ENCODE data around the gene RAB20.

The RAB20 gene

DNA sequence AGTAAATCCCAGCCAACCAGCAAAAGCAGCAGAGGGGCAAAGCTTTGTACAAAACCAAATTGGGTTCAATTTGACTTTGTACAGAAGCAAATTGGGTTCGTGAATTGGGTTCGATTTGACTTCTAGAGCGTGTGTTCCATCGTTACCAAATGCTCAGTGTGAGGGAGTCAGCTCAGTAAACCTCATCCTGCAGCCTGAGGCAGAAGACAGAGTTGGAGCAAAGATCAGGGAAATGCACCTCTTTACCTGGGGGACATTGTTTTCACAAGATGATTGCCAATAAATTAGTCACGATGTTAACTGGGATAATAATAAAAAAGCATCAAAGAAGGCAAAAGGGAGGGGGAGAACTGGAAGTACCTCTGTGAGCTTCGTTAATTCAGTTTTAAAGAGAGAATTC lies 1.5 kb downstream of the RAB20 start:
- TF ChIP-seq FOXA1 (IDR thresholded peaks at IDR 0.05) (no peak), SUZ12 (IDR thresholded peaks at IDR 0.05) (no peak), FOXK2 (IDR thresholded peaks at IDR 0.05) (no peak), SP1 (IDR thresholded peaks at IDR 0.05) (no peak), ELF4 (IDR thresholded peaks at IDR 0.05) (no peak), LEF1 (IDR thresholded peaks at IDR 0.05; ENCODE audit: borderline replicate concordance) (no peak), FOXM1 (IDR thresholded peaks at IDR 0.05; ENCODE audit: borderline replicate concordance) (no peak), BHLHE40 (IDR thresholded peaks at IDR 0.05; ENCODE audit: borderline replicate concordance) (no peak), ZNF384 (IDR thresholded peaks at IDR 0.05) (no peak), CTBP1 (IDR thresholded peaks at IDR 0.05; ENCODE audit: borderline replicate concordance) (no peak), TARDBP (IDR thresholded peaks at IDR 0.05) (no peak), ARNT (IDR thresholded peaks at IDR 0.05) (no peak), L3MBTL2 (conservative IDR thresholded peaks at IDR 0.05) (no peak), HDGF (IDR thresholded peaks at IDR 0.05; ENCODE audit: borderline replicate concordance) (no peak), NFRKB (IDR thresholded peaks at IDR 0.05) (no peak)
- TF ChIP-seq, protein P1, sequence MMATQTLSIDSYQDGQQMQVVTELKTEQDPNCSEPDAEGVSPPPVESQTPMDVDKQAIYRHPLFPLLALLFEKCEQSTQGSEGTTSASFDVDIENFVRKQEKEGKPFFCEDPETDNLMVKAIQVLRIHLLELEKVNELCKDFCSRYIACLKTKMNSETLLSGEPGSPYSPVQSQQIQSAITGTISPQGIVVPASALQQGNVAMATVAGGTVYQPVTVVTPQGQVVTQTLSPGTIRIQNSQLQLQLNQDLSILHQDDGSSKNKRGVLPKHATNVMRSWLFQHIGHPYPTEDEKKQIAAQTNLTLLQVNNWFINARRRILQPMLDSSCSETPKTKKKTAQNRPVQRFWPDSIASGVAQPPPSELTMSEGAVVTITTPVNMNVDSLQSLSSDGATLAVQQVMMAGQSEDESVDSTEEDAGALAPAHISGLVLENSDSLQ (IDR thresholded peaks at IDR 0.05): no peak
- POLR2A ChIA-PET: no interaction called here
- no peak for DNase-seq (ENCODE audit: extremely low spot score)
- CTCF ChIA-PET: no interaction called here

DNA sequence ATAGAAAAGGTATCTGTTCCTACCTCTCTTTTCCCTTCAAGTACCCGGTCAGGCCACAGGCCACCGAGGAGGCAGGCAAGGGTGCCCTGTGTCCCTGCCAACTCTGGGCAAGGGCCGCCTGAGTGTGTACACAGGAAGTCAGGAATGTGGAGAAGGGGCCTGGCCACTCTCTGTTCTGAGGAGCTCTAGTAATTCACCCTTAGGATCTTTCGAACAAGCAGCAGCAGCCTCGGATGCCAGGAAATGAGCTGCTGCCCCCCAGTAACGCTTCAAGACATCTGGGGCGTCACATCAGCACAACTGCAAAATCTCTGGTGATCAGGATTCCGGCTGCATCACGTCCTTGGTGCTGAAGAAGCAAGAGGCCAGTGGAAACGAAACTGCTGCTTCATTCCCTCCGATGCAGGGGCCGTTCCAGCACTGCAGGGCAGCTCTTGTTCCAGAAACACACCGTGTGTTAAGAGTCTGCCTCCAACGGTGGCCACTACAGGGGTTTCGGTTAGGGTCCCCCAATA lies 2.0 kb downstream of the RAB20 start:
- POLR2A ChIA-PET: no interaction called here

GRCh38 chr13:110557610-110558305 lies 3.8 kb downstream of the RAB20 start:
- TF ChIP-seq TARDBP (IDR thresholded peaks at IDR 0.05) (no peak), BHLHE40 (IDR thresholded peaks at IDR 0.05; ENCODE audit: borderline replicate concordance) (no peak), ARNT (IDR thresholded peaks at IDR 0.05) (no peak), FOXK2 (IDR thresholded peaks at IDR 0.05) (no peak), HDGF (IDR thresholded peaks at IDR 0.05; ENCODE audit: borderline replicate concordance) (no peak), LEF1 (IDR thresholded peaks at IDR 0.05; ENCODE audit: borderline replicate concordance) (no peak), FOXA1 (IDR thresholded peaks at IDR 0.05) (no peak), CTBP1 (IDR thresholded peaks at IDR 0.05; ENCODE audit: borderline replicate concordance) (no peak), L3MBTL2 (conservative IDR thresholded peaks at IDR 0.05) (no peak), ZNF384 (IDR thresholded peaks at IDR 0.05) (no peak), SUZ12 (IDR thresholded peaks at IDR 0.05) (no peak), FOXM1 (IDR thresholded peaks at IDR 0.05; ENCODE audit: borderline replicate concordance) (no peak), ELF4 (IDR thresholded peaks at IDR 0.05) (no peak), SP1 (IDR thresholded peaks at IDR 0.05) (no peak), NFRKB (IDR thresholded peaks at IDR 0.05) (no peak)
- TF ChIP-seq, protein P1 (IDR thresholded peaks at IDR 0.05): no peak
- DNase-seq (ENCODE audit: extremely low spot score): no peak
- ChIA-PET CTCF (no interaction called here), POLR2A (no interaction called here)

More for the DNA sequence above, 2.0 kb downstream of the RAB20 start:
- CTCF ChIA-PET: no interaction called here
- TF ChIP-seq LEF1 (IDR thresholded peaks at IDR 0.05; ENCODE audit: borderline replicate concordance): no peak
- no peak for TF ChIP-seq SUZ12 (IDR thresholded peaks at IDR 0.05)
- TF ChIP-seq HDGF (IDR thresholded peaks at IDR 0.05; ENCODE audit: borderline replicate concordance): no peak
- no peak for DNase-seq (ENCODE audit: extremely low spot score)

DNA sequence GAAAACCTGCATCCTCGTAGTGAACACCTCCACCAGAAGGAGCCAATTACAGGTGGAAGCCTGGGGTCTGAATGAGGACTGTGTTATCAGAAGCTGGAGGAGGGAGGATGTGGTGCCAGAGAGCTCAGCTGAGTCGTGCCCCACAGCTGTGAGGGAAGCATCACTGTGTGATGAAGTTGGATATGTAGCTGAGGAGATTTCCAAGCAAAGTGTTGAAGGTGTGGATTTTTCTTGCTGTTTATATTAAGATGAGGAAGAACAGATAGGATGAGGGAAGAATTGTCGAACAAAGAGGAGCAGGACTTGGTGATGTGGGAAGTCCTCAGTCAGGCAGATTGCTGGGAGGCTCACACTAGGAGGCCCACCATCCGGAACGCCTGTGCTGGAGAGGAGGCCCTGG lies 4.4 kb downstream of the RAB20 start:
- TF ChIP-seq, protein P1 (IDR thresholded peaks at IDR 0.05): no peak
- no peak for TF ChIP-seq ZNF384 (IDR thresholded peaks at IDR 0.05)
- TF ChIP-seq ARNT (IDR thresholded peaks at IDR 0.05): no peak
- no peak for TF ChIP-seq NFRKB (IDR thresholded peaks at IDR 0.05)
- no peak for TF ChIP-seq ELF4 (IDR thresholded peaks at IDR 0.05)
- no peak for TF ChIP-seq FOXK2 (IDR thresholded peaks at IDR 0.05)
- no peak for TF ChIP-seq SP1 (IDR thresholded peaks at IDR 0.05)
- no peak for TF ChIP-seq HDGF (IDR thresholded peaks at IDR 0.05; ENCODE audit: borderline replicate concordance)
- no peak for TF ChIP-seq CTBP1 (IDR thresholded peaks at IDR 0.05; ENCODE audit: borderline replicate concordance)
- no peak for TF ChIP-seq TARDBP (IDR thresholded peaks at IDR 0.05)
- TF ChIP-seq LEF1 (IDR thresholded peaks at IDR 0.05; ENCODE audit: borderline replicate concordance): no peak
- TF ChIP-seq L3MBTL2 (conservative IDR thresholded peaks at IDR 0.05): no peak
- no peak for TF ChIP-seq FOXM1 (IDR thresholded peaks at IDR 0.05; ENCODE audit: borderline replicate concordance)
- no peak for TF ChIP-seq SUZ12 (IDR thresholded peaks at IDR 0.05)
- TF ChIP-seq BHLHE40 (IDR thresholded peaks at IDR 0.05; ENCODE audit: borderline replicate concordance): no peak
- no peak for TF ChIP-seq FOXA1 (IDR thresholded peaks at IDR 0.05)
- ChIA-PET POLR2A (no interaction called here), CTCF (no interaction called here)
- no peak for DNase-seq (ENCODE audit: extremely low spot score)

DNA sequence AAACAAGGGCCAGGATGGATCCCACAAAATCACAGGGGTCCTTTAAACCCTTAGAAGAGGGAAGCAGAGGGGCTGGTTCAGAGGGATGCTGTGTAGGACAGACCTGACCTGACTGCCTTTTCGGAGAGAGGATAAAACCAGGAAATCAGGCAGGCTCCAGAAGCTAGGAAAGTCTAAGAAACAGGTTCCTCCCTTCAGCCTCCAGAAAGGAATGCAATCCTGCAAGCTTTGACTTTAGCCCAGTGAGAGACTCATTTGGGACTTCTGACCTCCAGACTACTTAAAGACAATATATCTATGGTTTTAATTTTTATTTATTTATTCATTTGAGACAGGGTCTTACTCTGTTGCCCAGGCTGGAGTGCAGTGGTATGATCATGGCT lies 5.3 kb downstream of the RAB20 start:
- no peak for DNase-seq (ENCODE audit: extremely low spot score)
- no peak for TF ChIP-seq FOXK2 (IDR thresholded peaks at IDR 0.05)
- TF ChIP-seq ARNT (IDR thresholded peaks at IDR 0.05): no peak
- ChIA-PET POLR2A (no interaction called here), CTCF (no interaction called here)

- CTCF ChIA-PET: interaction anchor here (0.6 kb wide), 1 partner anchor 45 kb away, joined by 3 read pairs; no protein-coding TSS in a partner anchor
- POLR2A ChIA-PET: no interaction called here
- no peak for TF ChIP-seq BHLHE40 (IDR thresholded peaks at IDR 0.05; ENCODE audit: borderline replicate concordance)
- no peak for TF ChIP-seq ELF4 (IDR thresholded peaks at IDR 0.05)
- TF ChIP-seq FOXK2 (IDR thresholded peaks at IDR 0.05): no peak
- no peak for TF ChIP-seq ARNT (IDR thresholded peaks at IDR 0.05)
- TF ChIP-seq TARDBP (IDR thresholded peaks at IDR 0.05): no peak
- no peak for TF ChIP-seq L3MBTL2 (conservative IDR thresholded peaks at IDR 0.05)
- no peak for TF ChIP-seq NFRKB (IDR thresholded peaks at IDR 0.05)
- no peak for TF ChIP-seq SP1 (IDR thresholded peaks at IDR 0.05)
- no peak for TF ChIP-seq FOXM1 (IDR thresholded peaks at IDR 0.05; ENCODE audit: borderline replicate concordance)
- TF ChIP-seq FOXA1 (IDR thresholded peaks at IDR 0.05): no peak
- no peak for TF ChIP-seq ZNF384 (IDR thresholded peaks at IDR 0.05)
- TF ChIP-seq LEF1 (IDR thresholded peaks at IDR 0.05; ENCODE audit: borderline replicate concordance): no peak
- TF ChIP-seq HDGF (IDR thresholded peaks at IDR 0.05; ENCODE audit: borderline replicate concordance): no peak
- TF ChIP-seq, protein P1 (IDR thresholded peaks at IDR 0.05): no peak
- no peak for TF ChIP-seq CTBP1 (IDR thresholded peaks at IDR 0.05; ENCODE audit: borderline replicate concordance)
- TF ChIP-seq SUZ12 (IDR thresholded peaks at IDR 0.05): no peak
- DNase-seq (ENCODE audit: extremely low spot score): no peak
Observed at GRCh38 chr13:110555601-110556223, 5.8 kb downstream of the RAB20 start.
